Upper lobe of right lung (tissue), 1 donor: Measurements from ENCODE around the gene ZNF841. TPM values are rescaled to one million over a fixed set of nuclear protein-coding genes. Genes with fewer than 3 reads are reported as not detected.
"Not testable (repeated sequence)": the region's sequence is repeated elsewhere in the genome, so short reads cannot be mapped to it uniquely, and the experiment has no call there.

Experiments used
- ATAC-seq: fragments of 200-7000 bp; cut with Tn5 transposase; one replicate; pipeline ENCODE4 v1.9.1; 2020; ENCODE audit warnings: mild to moderate bottlenecking, moderate library complexity
- DNase-seq: peaks from one replicate; pipeline ENCODE4 v3.0.0-alpha.2; 2020
- H3K27ac ChIP-seq: fragments of 200-600 bp; one replicate; pipeline ENCODE4 v1.8.0; 2022
- H3K27me3 ChIP-seq: fragments of 200-600 bp; one replicate; pipeline ENCODE4 v1.8.0; 2022; ENCODE audit warnings: mild to moderate bottlenecking
- H3K36me3 ChIP-seq: fragments of 200-600 bp; one replicate; pipeline ENCODE4 v1.8.0; 2022
- H3K4me1 ChIP-seq: fragments of 200-600 bp; one replicate; pipeline ENCODE4 v1.8.0; 2022
- H3K4me3 ChIP-seq: fragments of 200-600 bp; one replicate; pipeline ENCODE4 v1.8.0; 2022; ENCODE audit warnings: mild to moderate bottlenecking
- H3K9me3 ChIP-seq: fragments of 200-600 bp; one replicate; pipeline ENCODE4 v1.8.0; 2022
- CTCF ChIP-seq: fragments of 200-600 bp; IDR thresholded peaks from one replicate; pipeline ENCODE4 v1.8.0; 2022; ENCODE audit warnings: antibody characterized with exemption
- intact Hi-C: fragments of 100-400 bp; cut with DNase I; formaldehyde crosslinking; loops from one replicate; pipeline ENCODE4 v1.11.0; 2022
- total RNA-seq: library from RNA; stranded (reverse); fragmentation: NEBNext Ultra II Directional; extraction: Animal tissue kit (Norgen Biotek cat#: 25700); gene quantifications from one replicate; pipeline ENCODE4 v1.2.1, GENCODE V29; 2021
- donor health status: DM: no; HTN: yes; CAD: no; lungs with severe emphysema.

ZNF841 gene
- total RNA-seq, 1 donor from 2014 or later = 27.0 TPM

- peaks cover 74% of the 10 kb centered on the region for H3K36me3 ChIP-seq
Measured at GRCh38 chr19:52086481-52086880, 9.1 kb downstream of the ZNF841 start.

GRCh38 chr19:52070496-52070895 is 25.1 kb downstream of the ZNF841 start:
- peaks cover 77% of the 10 kb centered on the region for H3K36me3 ChIP-seq
- intact Hi-C loops = no loop called here
- no peak overlapping the region for H3K4me3 ChIP-seq
- no peaks in the 10 kb centered on the region for H3K4me1 ChIP-seq
- ATAC-seq (no peak), DNase-seq (no peak)
- H3K27me3 ChIP-seq = no peaks in the 10 kb centered on the region
- no peak overlapping the region for H3K27ac ChIP-seq
- TF ChIP-seq CTCF = no peak
- H3K9me3 ChIP-seq = peaks cover 76% of the 10 kb centered on the region

More at GRCh38 chr19:52086481-52086880, 9.1 kb downstream of the ZNF841 start:
- ATAC-seq (no peak), DNase-seq (no peak)
- intact Hi-C loops = no loop called here
- H3K27me3 ChIP-seq = no peaks in the 10 kb centered on the region
- no peak overlapping the region for H3K27ac ChIP-seq
- no peak overlapping the region for H3K4me3 ChIP-seq
- H3K9me3 ChIP-seq = no peaks in the 10 kb centered on the region
- H3K4me1 ChIP-seq = no peaks in the 10 kb centered on the region
- TF ChIP-seq CTCF = no peak

- ATAC-seq (no peak), DNase-seq (no peak)
- TF ChIP-seq CTCF = no peak
- Histone ChIP-seq H3K36me3 (peaks cover 69% of the 10 kb centered on the region), H3K4me3 (no peak overlapping the region), H3K9me3 (peaks cover 82% of the 10 kb centered on the region), H3K4me1 (no peaks in the 10 kb centered on the region), H3K27me3 (no peaks in the 10 kb centered on the region), H3K27ac (no peak overlapping the region)
- intact Hi-C loops = no loop called here
Measured at GRCh38 chr19:52069653-52070052, 25.9 kb downstream of the ZNF841 start.

- Histone ChIP-seq H3K27ac (no peak overlapping the region), H3K36me3 (peaks cover 45% of the 10 kb centered on the region), H3K9me3 (peaks cover 85% of the 10 kb centered on the region), H3K4me1 (no peaks in the 10 kb centered on the region), H3K27me3 (no peaks in the 10 kb centered on the region), H3K4me3 (no peak overlapping the region)
- intact Hi-C loops = no loop called here
- no peak for DNase-seq
- no peak for ATAC-seq
- TF ChIP-seq CTCF = no peak
Measured at GRCh38 chr19:52066258-52066863, 29.2 kb downstream of the ZNF841 start.

GRCh38 chr19:52065399-52065798 is 30.2 kb downstream of the ZNF841 start:
- TF ChIP-seq CTCF = no peak
- Histone ChIP-seq H3K36me3 (peaks cover 36% of the 10 kb centered on the region), H3K27ac (no peak overlapping the region), H3K4me3 (no peak overlapping the region), H3K27me3 (no peaks in the 10 kb centered on the region), H3K9me3 (peaks cover 83% of the 10 kb centered on the region), H3K4me1 (no peaks in the 10 kb centered on the region)
- no peak for DNase-seq
- intact Hi-C loops = no loop called here
- ATAC-seq = no peak

- H3K36me3 ChIP-seq, H3K4me1 ChIP-seq, H3K27me3 ChIP-seq, H3K4me3 ChIP-seq, DNase-seq, ATAC-seq, intact Hi-C loops, H3K27ac ChIP-seq: not testable (repeated sequence)
- peaks cover 51% of the 10 kb centered on the region for H3K9me3 ChIP-seq
Measured at GRCh38 chr19:52056480-52056879, 39.1 kb downstream of the ZNF841 start.

GRCh38 chr19:52051736-52052135 is 43.8 kb downstream of the ZNF841 start:
- H3K27ac ChIP-seq, intact Hi-C loops, ATAC-seq, H3K27me3 ChIP-seq, H3K4me1 ChIP-seq, DNase-seq, H3K4me3 ChIP-seq, H3K36me3 ChIP-seq: not testable (repeated sequence)
- peaks cover 19% of the 10 kb centered on the region for H3K9me3 ChIP-seq
